ENCODE data around the gene FAM234A.

GRCh38 chr16:280991-281659, 46.5 kb downstream of the FAM234A start:
- TF ChIP-seq CTCF (conservative IDR thresholded peaks at IDR 0.05 in 1 of 2, IDR thresholded peaks at IDR 0.05 in 1 of 2; ENCODE audit: extremely low read depth in 1 of 2, insufficient read depth in 1 of 2, low read depth in 1 of 2, low read length in 2 of 2) (no peak), EZH2 (IDR thresholded peaks at IDR 0.05; ENCODE audit: borderline replicate concordance, low read length) (no peak)
